HL-60 (cell line): Measurements from ENCODE around the gene CLEC9A.
"Not testable (repeated sequence)": the region's sequence is repeated elsewhere in the genome, so short reads cannot be mapped to it uniquely, and the experiment has no call there.

Source experiments
- DNase-seq, 2 experiments: peaks; one replicate each; pipeline ENCODE4 v3.0.0-alpha.2; 2010 to 2020; ENCODE audit warnings: low read depth in 1 of 2, low spot score in 1 of 2
- H3K27ac ChIP-seq: fragments of 250-450 bp; sonication (Bioruptor Pico); replicated peaks from 2 replicates; pipeline ENCODE4 v1.5.1; 2020; ENCODE audit warnings: mild to moderate bottlenecking, moderate library complexity
- H3K27me3 ChIP-seq: fragments of 250-450 bp; sonication (Bioruptor Pico); 2 replicates; pipeline ENCODE4 v1.5.1; 2021; ENCODE audit warnings: mild to moderate bottlenecking, moderate library complexity; ENCODE audit not compliant: insufficient read depth, poor library complexity, severe bottlenecking
- H3K4me3 ChIP-seq: replicated peaks from 2 replicates; pipeline ENCODE4 v1.5.1; 2011; ENCODE audit warnings: mild to moderate bottlenecking, control low read depth, low read length; ENCODE audit not compliant: insufficient read depth
- GABPA ChIP-seq: IDR thresholded peaks from 2 replicates; pipeline ENCODE4 v1.6.1; 2012; ENCODE audit warnings: low read depth
- POLR2AphosphoS5 ChIP-seq: IDR thresholded peaks from 2 replicates; pipeline ENCODE4 v1.6.1; 2012; ENCODE audit warnings: low read depth
- SPI1 ChIP-seq: IDR thresholded peaks from 2 replicates; pipeline ENCODE4 v1.6.1; 2012; ENCODE audit warnings: low read depth, mild to moderate bottlenecking, borderline replicate concordance
- TF ChIP-seq, protein P1 (sequence below): IDR thresholded peaks from one replicate; pipeline ENCODE4 v1.5.1; 2011; ENCODE audit warnings: low read length, control low read depth, inconsistent platforms; ENCODE audit not compliant: insufficient read depth
- TF ChIP-seq, protein P2 (sequence below): IDR thresholded peaks from 2 replicates; pipeline ENCODE4 v1.6.1; 2012; ENCODE audit warnings: low read depth; ENCODE audit not compliant: insufficient replicate concordance

CLEC9A gene

DNA sequence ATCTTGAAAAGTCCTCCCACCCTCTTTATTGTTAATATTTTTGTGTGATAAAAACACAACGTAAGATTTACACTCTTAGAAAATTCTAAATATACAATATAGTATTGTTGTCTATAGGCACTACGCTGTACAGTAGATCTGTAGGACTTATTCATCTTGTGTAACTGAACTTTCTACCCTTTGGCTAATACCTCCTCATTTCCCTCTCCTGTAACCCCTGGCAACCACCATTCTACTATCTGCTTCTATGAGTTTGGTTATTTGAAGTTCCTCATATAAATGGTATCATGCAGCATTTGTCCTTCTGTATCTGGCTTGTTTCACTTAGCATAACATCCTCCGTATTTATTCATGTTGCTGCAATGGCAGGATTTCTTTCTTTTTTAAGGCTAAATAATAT is 5.2 kb upstream of the CLEC9A start:
- TF ChIP-seq, protein P1, sequence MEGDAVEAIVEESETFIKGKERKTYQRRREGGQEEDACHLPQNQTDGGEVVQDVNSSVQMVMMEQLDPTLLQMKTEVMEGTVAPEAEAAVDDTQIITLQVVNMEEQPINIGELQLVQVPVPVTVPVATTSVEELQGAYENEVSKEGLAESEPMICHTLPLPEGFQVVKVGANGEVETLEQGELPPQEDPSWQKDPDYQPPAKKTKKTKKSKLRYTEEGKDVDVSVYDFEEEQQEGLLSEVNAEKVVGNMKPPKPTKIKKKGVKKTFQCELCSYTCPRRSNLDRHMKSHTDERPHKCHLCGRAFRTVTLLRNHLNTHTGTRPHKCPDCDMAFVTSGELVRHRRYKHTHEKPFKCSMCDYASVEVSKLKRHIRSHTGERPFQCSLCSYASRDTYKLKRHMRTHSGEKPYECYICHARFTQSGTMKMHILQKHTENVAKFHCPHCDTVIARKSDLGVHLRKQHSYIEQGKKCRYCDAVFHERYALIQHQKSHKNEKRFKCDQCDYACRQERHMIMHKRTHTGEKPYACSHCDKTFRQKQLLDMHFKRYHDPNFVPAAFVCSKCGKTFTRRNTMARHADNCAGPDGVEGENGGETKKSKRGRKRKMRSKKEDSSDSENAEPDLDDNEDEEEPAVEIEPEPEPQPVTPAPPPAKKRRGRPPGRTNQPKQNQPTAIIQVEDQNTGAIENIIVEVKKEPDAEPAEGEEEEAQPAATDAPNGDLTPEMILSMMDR = no peak
- Histone ChIP-seq H3K27ac (peak overlapping the region; percentile 96), H3K4me3 (no peak overlapping the region), H3K27me3 (no peaks in the 10 kb centered on the region)
- DNase-seq = peak in 1 of 2 experiments; percentile 69

DNA sequence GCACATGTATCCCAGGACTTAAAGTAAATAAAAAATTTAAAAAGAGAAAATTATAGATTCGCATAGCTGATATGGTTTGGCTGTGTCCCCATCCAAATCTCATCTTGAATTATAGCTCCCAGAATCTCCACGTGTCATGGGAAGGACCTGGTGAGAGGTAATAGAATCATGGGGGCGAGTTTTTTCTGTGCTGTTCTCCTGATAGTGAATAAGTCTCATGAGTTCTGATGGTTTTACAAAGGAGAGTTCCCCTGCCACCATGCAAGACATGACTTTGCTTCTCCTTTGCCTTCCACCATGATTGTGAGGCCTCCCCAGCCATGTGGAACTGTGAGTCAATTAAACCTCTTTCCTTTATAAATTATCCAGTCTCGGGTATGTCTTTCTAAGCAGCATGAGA is 3.8 kb upstream of the CLEC9A start:
- H3K27me3 ChIP-seq, H3K4me3 ChIP-seq, DNase-seq: not testable (repeated sequence)
- peak overlapping the region; percentile 96 for H3K27ac ChIP-seq

DNA sequence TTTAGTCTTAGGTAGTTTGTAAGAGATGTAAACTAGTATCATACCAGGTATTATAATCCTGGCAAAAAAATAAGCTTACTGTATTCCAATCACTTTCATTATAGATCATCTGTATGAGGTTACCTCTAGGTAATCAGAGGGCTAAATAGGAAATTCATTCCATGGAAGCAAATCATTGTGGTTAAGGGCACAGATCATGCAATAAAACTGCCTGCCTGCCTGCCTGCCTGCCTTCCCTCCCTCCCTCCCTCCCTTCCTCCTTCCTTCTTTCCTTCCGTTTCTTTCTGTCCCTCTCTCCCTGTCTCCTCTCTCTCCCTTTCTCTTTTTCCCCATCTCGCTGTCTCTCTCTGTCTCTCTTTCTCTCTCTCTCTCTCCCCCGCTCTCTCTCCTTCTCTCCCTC is 3.2 kb upstream of the CLEC9A start:
- TF ChIP-seq SPI1 = no peak
- TF ChIP-seq, protein P1 = no peak
- TF ChIP-seq, protein P2, sequence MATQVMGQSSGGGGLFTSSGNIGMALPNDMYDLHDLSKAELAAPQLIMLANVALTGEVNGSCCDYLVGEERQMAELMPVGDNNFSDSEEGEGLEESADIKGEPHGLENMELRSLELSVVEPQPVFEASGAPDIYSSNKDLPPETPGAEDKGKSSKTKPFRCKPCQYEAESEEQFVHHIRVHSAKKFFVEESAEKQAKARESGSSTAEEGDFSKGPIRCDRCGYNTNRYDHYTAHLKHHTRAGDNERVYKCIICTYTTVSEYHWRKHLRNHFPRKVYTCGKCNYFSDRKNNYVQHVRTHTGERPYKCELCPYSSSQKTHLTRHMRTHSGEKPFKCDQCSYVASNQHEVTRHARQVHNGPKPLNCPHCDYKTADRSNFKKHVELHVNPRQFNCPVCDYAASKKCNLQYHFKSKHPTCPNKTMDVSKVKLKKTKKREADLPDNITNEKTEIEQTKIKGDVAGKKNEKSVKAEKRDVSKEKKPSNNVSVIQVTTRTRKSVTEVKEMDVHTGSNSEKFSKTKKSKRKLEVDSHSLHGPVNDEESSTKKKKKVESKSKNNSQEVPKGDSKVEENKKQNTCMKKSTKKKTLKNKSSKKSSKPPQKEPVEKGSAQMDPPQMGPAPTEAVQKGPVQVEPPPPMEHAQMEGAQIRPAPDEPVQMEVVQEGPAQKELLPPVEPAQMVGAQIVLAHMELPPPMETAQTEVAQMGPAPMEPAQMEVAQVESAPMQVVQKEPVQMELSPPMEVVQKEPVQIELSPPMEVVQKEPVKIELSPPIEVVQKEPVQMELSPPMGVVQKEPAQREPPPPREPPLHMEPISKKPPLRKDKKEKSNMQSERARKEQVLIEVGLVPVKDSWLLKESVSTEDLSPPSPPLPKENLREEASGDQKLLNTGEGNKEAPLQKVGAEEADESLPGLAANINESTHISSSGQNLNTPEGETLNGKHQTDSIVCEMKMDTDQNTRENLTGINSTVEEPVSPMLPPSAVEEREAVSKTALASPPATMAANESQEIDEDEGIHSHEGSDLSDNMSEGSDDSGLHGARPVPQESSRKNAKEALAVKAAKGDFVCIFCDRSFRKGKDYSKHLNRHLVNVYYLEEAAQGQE = no peak
- no peak for TF ChIP-seq GABPA
- no peak for TF ChIP-seq POLR2AphosphoS5
- peak overlapping the region; percentile 96 for H3K27ac ChIP-seq
- H3K4me3 ChIP-seq = peak overlapping the region; percentile 25
- peak; percentile 45 to 69 for DNase-seq
- no peaks in the 10 kb centered on the region for H3K27me3 ChIP-seq

DNA sequence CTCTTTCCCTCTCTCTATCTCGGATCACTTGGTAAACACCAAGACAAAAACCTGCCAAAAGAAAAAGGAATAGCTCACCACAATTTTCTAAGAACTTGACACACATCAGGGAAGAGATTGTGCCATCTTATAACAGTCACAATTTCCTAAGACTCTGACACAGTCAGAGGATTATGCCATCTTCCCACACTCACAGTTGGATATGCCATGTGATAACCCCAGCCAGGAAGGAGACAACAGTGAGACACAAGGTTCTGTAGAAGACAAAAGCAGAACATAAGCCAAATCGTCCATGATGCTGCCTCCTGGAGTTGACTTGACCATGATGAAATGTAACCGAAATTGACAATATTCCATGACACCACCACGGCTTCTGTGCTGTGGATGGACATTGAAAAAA is 2.8 kb upstream of the CLEC9A start:
- Histone ChIP-seq H3K27me3 (no peaks in the 10 kb centered on the region), H3K4me3 (peak overlapping the region; percentile 25), H3K27ac (peak overlapping the region; percentile 96)
- DNase-seq = peak; percentile 94 to 97
- TF ChIP-seq POLR2AphosphoS5 (peak; percentile 96), GABPA (no peak)

DNA sequence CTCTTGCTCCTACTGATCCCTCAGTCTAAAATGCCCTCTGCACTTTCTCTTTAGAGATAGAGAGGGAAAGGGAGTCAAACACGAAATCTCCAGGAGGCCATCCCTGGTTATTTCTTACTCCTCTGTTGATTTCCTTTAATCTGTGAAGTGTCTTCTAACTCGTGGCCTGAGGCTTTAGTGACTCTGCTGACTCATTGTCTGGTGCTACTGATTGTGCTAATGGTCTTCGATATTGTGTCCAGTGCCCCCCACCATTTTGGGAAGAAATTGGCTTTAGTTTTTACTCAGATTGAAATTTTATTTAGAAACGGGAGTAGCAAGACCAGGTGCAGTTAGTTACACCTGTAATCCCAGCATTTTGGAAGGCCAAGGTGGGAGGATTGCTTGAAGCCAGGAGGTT is 839 bp downstream of the CLEC9A start:
- Histone ChIP-seq H3K4me3 (no peak overlapping the region), H3K27me3 (no peaks in the 10 kb centered on the region), H3K27ac (peak overlapping the region; percentile 96)
- TF ChIP-seq, protein P1 = no peak
- no peak for TF ChIP-seq SPI1
- TF ChIP-seq, protein P2 = no peak
- no peak for TF ChIP-seq GABPA
- TF ChIP-seq POLR2AphosphoS5 = no peak
- no peak for DNase-seq
